Measurements from ENCODE around the gene TSPAN1. TPM values are rescaled to one million over a fixed set of nuclear protein-coding genes. Genes with fewer than 3 reads are reported as not detected.

The TSPAN1 gene
- total RNA-seq, 1 donor from 2014 or later = 1.1 TPM

- DNase-seq (ENCODE audit: low spot score) = no peak
- Mint-ChIP-seq H3K27me3 (ENCODE audit: unreplicated experiment) (peaks cover 4% of the 10 kb centered on the region), H3K36me3 (ENCODE audit: low read depth, unreplicated experiment) (peaks cover 7% of the 10 kb centered on the region), H3K9me3 (ENCODE audit: unreplicated experiment) (no peaks in the 10 kb centered on the region), H3K4me1 (ENCODE audit: unreplicated experiment) (peaks cover 5% of the 10 kb centered on the region), H3K27ac (ENCODE audit: unreplicated experiment) (no peak overlapping the region), H3K4me3 (ENCODE audit: unreplicated experiment) (no peak overlapping the region)
- no peak for TF ChIP-seq CTCF (IDR thresholded peaks at IDR 0.05; ENCODE audit: unreplicated experiment)
These were observed 356 bp downstream of the TSPAN1 start for GRCh38 chr1:46175243-46175642.

- H3K4me3 Mint-ChIP-seq (ENCODE audit: unreplicated experiment) = no peak within 1 kb of the TSS
- H3K27ac Mint-ChIP-seq (ENCODE audit: unreplicated experiment) = no peak within 1 kb of the TSS
- no peak for TF ChIP-seq CTCF (IDR thresholded peaks at IDR 0.05; ENCODE audit: unreplicated experiment)
- H3K27me3 Mint-ChIP-seq (ENCODE audit: unreplicated experiment) = peaks cover 4% of the 10 kb centered on the region
- H3K4me1 Mint-ChIP-seq (ENCODE audit: unreplicated experiment) = peaks cover 3% of the 10 kb centered on the region
- peaks cover 7% of the 10 kb centered on the region for H3K36me3 Mint-ChIP-seq (ENCODE audit: low read depth, unreplicated experiment)
- H3K9me3 Mint-ChIP-seq (ENCODE audit: unreplicated experiment) = no peaks in the 10 kb centered on the region
- no peak for DNase-seq (ENCODE audit: low spot score)
These were observed 1.5 kb downstream of the TSPAN1 start, which contains the start of gene P3R3URF for GRCh38 chr1:46176211-46176865. Gene P3R3URF (minus strand): TSS chr1:46176488. CDS start chr1:46176471, 17 bp downstream.

- Mint-ChIP-seq H3K27ac (ENCODE audit: unreplicated experiment) (no peak overlapping the region), H3K36me3 (ENCODE audit: low read depth, unreplicated experiment) (no peaks in the 10 kb centered on the region), H3K9me3 (ENCODE audit: unreplicated experiment) (no peaks in the 10 kb centered on the region), H3K4me1 (ENCODE audit: unreplicated experiment) (peaks cover 9% of the 10 kb centered on the region), H3K27me3 (ENCODE audit: unreplicated experiment) (no peaks in the 10 kb centered on the region), H3K4me3 (ENCODE audit: unreplicated experiment) (no peak overlapping the region)
- TF ChIP-seq CTCF (IDR thresholded peaks at IDR 0.05; ENCODE audit: unreplicated experiment) = peak; percentile 56
- DNase-seq (ENCODE audit: low spot score) = peak; percentile 77
These were observed 4.5 kb downstream of the TSPAN1 start for GRCh38 chr1:46179138-46180081.

- DNase-seq (ENCODE audit: low spot score) = peak; percentile 35
- TF ChIP-seq CTCF (IDR thresholded peaks at IDR 0.05; ENCODE audit: unreplicated experiment) = no peak
- peaks cover 9% of the 10 kb centered on the region for H3K4me1 Mint-ChIP-seq (ENCODE audit: unreplicated experiment)
These were observed 5.3 kb downstream of the TSPAN1 start for GRCh38 chr1:46180082-46180616.

More at GRCh38 chr1:46180082-46180616, 5.3 kb downstream of the TSPAN1 start:
- H3K36me3 Mint-ChIP-seq (ENCODE audit: low read depth, unreplicated experiment) = no peaks in the 10 kb centered on the region
- no peaks in the 10 kb centered on the region for H3K27me3 Mint-ChIP-seq (ENCODE audit: unreplicated experiment)
- no peaks in the 10 kb centered on the region for H3K9me3 Mint-ChIP-seq (ENCODE audit: unreplicated experiment)
- H3K27ac Mint-ChIP-seq (ENCODE audit: unreplicated experiment) = no peak overlapping the region
- no peak overlapping the region for H3K4me3 Mint-ChIP-seq (ENCODE audit: unreplicated experiment)
